WTC11 (cell line): Measurements from ENCODE around the gene SARM1.

Experiments used
- ESRRA ChIP-seq: sonication (generic); formaldehyde crosslinking; IDR thresholded peaks from 2 replicates; pipeline ENCODE4 v1.8.1; 2022; ENCODE audit warnings: mild to moderate bottlenecking, missing genetic modification reagents, borderline replicate concordance
- FOXJ3 ChIP-seq: sonication (generic); formaldehyde crosslinking; IDR thresholded peaks from 2 replicates; pipeline ENCODE4 v1.9.0; 2021; ENCODE audit warnings: missing genetic modification reagents, mild to moderate bottlenecking, borderline replicate concordance
- JAZF1 ChIP-seq: fragments of 250-450 bp; sonication (Bioruptor Pico); IDR thresholded peaks from 2 replicates; pipeline ENCODE4 v1.9.0; 2021; ENCODE audit warnings: moderate library complexity, mild to moderate bottlenecking, inconsistent platforms
- MXD4 ChIP-seq: fragments of 250-450 bp; sonication (Bioruptor Pico); IDR thresholded peaks from 2 replicates; pipeline ENCODE4 v1.8.0; 2021; ENCODE audit warnings: mild to moderate bottlenecking, moderate library complexity, borderline replicate concordance
- NR2C2 ChIP-seq: sonication (generic); formaldehyde crosslinking; IDR thresholded peaks from 2 replicates; pipeline ENCODE4 v1.8.0; 2022; ENCODE audit warnings: mild to moderate bottlenecking, missing genetic modification reagents
- SP1 ChIP-seq: sonication (generic); formaldehyde crosslinking; conservative IDR thresholded peaks from 2 replicates; pipeline ENCODE4 v1.8.1; 2022; ENCODE audit warnings: missing genetic modification reagents
- ZNF263 ChIP-seq: sonication (generic); formaldehyde crosslinking; IDR thresholded peaks from 2 replicates; pipeline ENCODE4 v1.8.1; 2022; ENCODE audit warnings: low read depth, mild to moderate bottlenecking, moderate library complexity, missing genetic modification reagents
- ZNF423 ChIP-seq: fragments of 250-450 bp; sonication (Bioruptor Pico); IDR thresholded peaks from 2 replicates; pipeline ENCODE4 v2.1.2; 2022; ENCODE audit warnings: mild to moderate bottlenecking, moderate library complexity
- TF ChIP-seq, protein P1 (sequence below): fragments of 200-600 bp; IDR thresholded peaks from 2 replicates; pipeline ENCODE4 v1.8.0; 2022; ENCODE audit warnings: antibody characterized with exemption
- TF ChIP-seq, protein P2 (sequence below): sonication (generic); formaldehyde crosslinking; IDR thresholded peaks from 2 replicates; pipeline ENCODE4 v1.8.0; 2022; ENCODE audit warnings: mild to moderate bottlenecking, missing genetic modification reagents
- TF ChIP-seq, protein P3 (sequence below): sonication (generic); formaldehyde crosslinking; IDR thresholded peaks from 2 replicates; pipeline ENCODE4 v1.8.1; 2022; ENCODE audit warnings: low read depth, missing genetic modification reagents, borderline replicate concordance
- TF ChIP-seq, protein P4 (sequence below): sonication (generic); formaldehyde crosslinking; IDR thresholded peaks from 2 replicates; pipeline ENCODE4 v1.8.0; 2022; ENCODE audit warnings: mild to moderate bottlenecking, missing genetic modification reagents
- TF ChIP-seq, protein P5 (sequence below): sonication (generic); formaldehyde crosslinking; IDR thresholded peaks from 2 replicates; pipeline ENCODE4 v1.8.0; 2022; ENCODE audit warnings: mild to moderate bottlenecking, missing genetic modification reagents
- TF ChIP-seq, protein P6 (sequence below): fragments of 250-450 bp; sonication (Bioruptor Pico); IDR thresholded peaks from 2 replicates; pipeline ENCODE4 v1.9.0; 2021; ENCODE audit warnings: mild to moderate bottlenecking, borderline replicate concordance

DNA sequence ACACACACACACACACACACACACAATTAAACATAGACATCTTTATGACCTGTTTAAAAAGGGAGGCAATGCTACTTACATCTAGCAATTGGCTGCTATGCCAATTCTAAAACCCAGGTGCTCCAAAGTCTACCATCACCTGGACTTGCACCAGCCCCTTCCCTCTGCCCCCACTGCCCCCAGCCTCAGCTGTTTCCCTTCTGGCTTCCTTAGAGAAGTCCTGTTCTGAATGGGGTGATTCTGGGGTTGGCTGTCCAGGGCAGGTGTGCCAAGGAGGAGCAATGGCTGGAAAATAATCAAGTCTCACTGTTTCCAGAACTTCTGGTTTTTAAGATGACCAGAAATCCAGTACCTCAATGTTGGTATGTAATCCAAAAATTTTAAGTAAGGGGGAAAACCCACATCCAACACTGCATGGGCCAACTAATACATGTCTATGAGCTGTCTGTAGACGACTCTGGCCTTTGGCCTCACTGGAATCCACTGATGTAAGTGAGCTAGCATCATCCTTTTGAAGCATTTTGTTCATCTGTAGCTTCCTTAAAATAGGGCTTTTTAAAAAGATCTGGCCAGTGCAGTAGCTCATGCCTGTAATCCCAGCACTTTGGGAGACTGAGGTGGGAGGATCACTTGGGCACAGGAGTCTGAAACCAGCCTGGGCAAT is 38.3 kb upstream of the SARM1 start:
- no peak for TF ChIP-seq ZNF423 (CRISPR knock-in tag)
- TF ChIP-seq, protein P1, sequence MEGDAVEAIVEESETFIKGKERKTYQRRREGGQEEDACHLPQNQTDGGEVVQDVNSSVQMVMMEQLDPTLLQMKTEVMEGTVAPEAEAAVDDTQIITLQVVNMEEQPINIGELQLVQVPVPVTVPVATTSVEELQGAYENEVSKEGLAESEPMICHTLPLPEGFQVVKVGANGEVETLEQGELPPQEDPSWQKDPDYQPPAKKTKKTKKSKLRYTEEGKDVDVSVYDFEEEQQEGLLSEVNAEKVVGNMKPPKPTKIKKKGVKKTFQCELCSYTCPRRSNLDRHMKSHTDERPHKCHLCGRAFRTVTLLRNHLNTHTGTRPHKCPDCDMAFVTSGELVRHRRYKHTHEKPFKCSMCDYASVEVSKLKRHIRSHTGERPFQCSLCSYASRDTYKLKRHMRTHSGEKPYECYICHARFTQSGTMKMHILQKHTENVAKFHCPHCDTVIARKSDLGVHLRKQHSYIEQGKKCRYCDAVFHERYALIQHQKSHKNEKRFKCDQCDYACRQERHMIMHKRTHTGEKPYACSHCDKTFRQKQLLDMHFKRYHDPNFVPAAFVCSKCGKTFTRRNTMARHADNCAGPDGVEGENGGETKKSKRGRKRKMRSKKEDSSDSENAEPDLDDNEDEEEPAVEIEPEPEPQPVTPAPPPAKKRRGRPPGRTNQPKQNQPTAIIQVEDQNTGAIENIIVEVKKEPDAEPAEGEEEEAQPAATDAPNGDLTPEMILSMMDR = no peak
- TF ChIP-seq, protein P2, sequence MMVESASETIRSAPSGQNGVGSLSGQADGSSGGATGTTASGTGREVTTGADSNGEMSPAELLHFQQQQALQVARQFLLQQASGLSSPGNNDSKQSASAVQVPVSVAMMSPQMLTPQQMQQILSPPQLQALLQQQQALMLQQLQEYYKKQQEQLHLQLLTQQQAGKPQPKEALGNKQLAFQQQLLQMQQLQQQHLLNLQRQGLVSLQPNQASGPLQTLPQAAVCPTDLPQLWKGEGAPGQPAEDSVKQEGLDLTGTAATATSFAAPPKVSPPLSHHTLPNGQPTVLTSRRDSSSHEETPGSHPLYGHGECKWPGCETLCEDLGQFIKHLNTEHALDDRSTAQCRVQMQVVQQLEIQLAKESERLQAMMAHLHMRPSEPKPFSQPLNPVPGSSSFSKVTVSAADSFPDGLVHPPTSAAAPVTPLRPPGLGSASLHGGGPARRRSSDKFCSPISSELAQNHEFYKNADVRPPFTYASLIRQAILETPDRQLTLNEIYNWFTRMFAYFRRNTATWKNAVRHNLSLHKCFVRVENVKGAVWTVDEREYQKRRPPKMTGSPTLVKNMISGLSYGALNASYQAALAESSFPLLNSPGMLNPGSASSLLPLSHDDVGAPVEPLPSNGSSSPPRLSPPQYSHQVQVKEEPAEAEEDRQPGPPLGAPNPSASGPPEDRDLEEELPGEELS (CRISPR knock-in tag) = no peak
- TF ChIP-seq, protein P3, sequence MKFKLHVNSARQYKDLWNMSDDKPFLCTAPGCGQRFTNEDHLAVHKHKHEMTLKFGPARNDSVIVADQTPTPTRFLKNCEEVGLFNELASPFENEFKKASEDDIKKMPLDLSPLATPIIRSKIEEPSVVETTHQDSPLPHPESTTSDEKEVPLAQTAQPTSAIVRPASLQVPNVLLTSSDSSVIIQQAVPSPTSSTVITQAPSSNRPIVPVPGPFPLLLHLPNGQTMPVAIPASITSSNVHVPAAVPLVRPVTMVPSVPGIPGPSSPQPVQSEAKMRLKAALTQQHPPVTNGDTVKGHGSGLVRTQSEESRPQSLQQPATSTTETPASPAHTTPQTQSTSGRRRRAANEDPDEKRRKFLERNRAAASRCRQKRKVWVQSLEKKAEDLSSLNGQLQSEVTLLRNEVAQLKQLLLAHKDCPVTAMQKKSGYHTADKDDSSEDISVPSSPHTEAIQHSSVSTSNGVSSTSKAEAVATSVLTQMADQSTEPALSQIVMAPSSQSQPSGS (CRISPR knock-in tag) = no peak
- TF ChIP-seq SP1 (CRISPR knock-in tag) = no peak
- TF ChIP-seq, protein P4, sequence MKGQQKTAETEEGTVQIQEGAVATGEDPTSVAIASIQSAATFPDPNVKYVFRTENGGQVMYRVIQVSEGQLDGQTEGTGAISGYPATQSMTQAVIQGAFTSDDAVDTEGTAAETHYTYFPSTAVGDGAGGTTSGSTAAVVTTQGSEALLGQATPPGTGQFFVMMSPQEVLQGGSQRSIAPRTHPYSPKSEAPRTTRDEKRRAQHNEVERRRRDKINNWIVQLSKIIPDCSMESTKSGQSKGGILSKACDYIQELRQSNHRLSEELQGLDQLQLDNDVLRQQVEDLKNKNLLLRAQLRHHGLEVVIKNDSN (CRISPR knock-in tag) = no peak
- TF ChIP-seq ZNF263 (CRISPR knock-in tag) = no peak
- TF ChIP-seq JAZF1 (CRISPR knock-in tag) = no peak
- TF ChIP-seq, protein P5, sequence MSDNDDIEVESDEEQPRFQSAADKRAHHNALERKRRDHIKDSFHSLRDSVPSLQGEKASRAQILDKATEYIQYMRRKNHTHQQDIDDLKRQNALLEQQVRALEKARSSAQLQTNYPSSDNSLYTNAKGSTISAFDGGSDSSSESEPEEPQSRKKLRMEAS (CRISPR knock-in tag) = no peak
- TF ChIP-seq FOXJ3 (CRISPR knock-in tag) = no peak
- no peak for TF ChIP-seq NR2C2 (CRISPR knock-in tag)
- TF ChIP-seq, protein P6, sequence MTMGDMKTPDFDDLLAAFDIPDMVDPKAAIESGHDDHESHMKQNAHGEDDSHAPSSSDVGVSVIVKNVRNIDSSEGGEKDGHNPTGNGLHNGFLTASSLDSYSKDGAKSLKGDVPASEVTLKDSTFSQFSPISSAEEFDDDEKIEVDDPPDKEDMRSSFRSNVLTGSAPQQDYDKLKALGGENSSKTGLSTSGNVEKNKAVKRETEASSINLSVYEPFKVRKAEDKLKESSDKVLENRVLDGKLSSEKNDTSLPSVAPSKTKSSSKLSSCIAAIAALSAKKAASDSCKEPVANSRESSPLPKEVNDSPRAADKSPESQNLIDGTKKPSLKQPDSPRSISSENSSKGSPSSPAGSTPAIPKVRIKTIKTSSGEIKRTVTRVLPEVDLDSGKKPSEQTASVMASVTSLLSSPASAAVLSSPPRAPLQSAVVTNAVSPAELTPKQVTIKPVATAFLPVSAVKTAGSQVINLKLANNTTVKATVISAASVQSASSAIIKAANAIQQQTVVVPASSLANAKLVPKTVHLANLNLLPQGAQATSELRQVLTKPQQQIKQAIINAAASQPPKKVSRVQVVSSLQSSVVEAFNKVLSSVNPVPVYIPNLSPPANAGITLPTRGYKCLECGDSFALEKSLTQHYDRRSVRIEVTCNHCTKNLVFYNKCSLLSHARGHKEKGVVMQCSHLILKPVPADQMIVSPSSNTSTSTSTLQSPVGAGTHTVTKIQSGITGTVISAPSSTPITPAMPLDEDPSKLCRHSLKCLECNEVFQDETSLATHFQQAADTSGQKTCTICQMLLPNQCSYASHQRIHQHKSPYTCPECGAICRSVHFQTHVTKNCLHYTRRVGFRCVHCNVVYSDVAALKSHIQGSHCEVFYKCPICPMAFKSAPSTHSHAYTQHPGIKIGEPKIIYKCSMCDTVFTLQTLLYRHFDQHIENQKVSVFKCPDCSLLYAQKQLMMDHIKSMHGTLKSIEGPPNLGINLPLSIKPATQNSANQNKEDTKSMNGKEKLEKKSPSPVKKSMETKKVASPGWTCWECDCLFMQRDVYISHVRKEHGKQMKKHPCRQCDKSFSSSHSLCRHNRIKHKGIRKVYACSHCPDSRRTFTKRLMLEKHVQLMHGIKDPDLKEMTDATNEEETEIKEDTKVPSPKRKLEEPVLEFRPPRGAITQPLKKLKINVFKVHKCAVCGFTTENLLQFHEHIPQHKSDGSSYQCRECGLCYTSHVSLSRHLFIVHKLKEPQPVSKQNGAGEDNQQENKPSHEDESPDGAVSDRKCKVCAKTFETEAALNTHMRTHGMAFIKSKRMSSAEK (CRISPR knock-in tag) = no peak
- TF ChIP-seq ESRRA (CRISPR knock-in tag) = no peak
- TF ChIP-seq MXD4 (CRISPR knock-in tag) = no peak
